Endothelial cell of umbilical vein (primary cell): ENCODE results near the gene LAMTOR5. TPM values are rescaled to one million over a fixed set of nuclear protein-coding genes. Genes with fewer than 3 reads are reported as not detected.

Experiments used
- BruUV-seq: library from RNA; stranded (reverse); fragments of 400-500 nt; replicated peaks from 2 replicates; lab custom pipeline; 2021; lab: Mats Ljungman, UMichigan
- CTCF ChIA-PET: fragments of 300-600, 350-600 bp; sonication (Branson Sonifier 250); formaldehyde crosslinking; loops from one replicate; lab custom pipeline; 2021; ENCODE audit warnings: antibody characterized with exemption, inconsistent platforms; lab: Charles Lee
- POLR2A ChIA-PET: fragments of 300-600, 350-600 bp; sonication (Branson Sonifier 250); formaldehyde crosslinking; loops from one replicate; lab custom pipeline; 2021; ENCODE audit warnings: antibody characterized with exemption, inconsistent platforms; lab: Charles Lee
- DNase-seq: peaks from one replicate; pipeline ENCODE4 v3.0.0-alpha.2; 2011; ENCODE audit warnings: low read depth, low spot score
- FAIRE-seq: peaks from 2 replicates; lab custom pipeline; 2011; peaks lifted over from hg19 to GRCh38; lab: Jason Lieb, UNC
- H2AFZ ChIP-seq: 2 replicates; pipeline ENCODE4 v1.6.0; 2012; ENCODE audit warnings: low read depth, low read length, control low read depth, inconsistent platforms
- H3K27ac ChIP-seq: 2 replicates; pipeline ENCODE4 v1.5.1; 2011; ENCODE audit warnings: low read depth, mild to moderate bottlenecking, control low read depth, low read length, moderate library complexity; ENCODE audit not compliant: insufficient read depth
- H3K27me3 ChIP-seq, 2 experiments: 2 replicates each; pipeline versions ENCODE4 v1.6.0 to v1.6.1; 2011; ENCODE audit warnings: low read length in 2 of 2, mixed read lengths in 1 of 2; ENCODE audit not compliant: control insufficient read depth in 2 of 2, insufficient read depth in 2 of 2
- H3K36me3 ChIP-seq, 2 experiments: 2 replicates in 1 of 2; 3 replicates in 1 of 2; pipeline ENCODE4 v1.5.1; 2011; ENCODE audit warnings: low read length in 2 of 2, mild to moderate bottlenecking in 1 of 2, moderate library complexity in 1 of 2; ENCODE audit not compliant: control insufficient read depth in 2 of 2, insufficient read depth in 2 of 2; ENCODE audit errors: extremely low read depth in 1 of 2
- H3K4me1 ChIP-seq: 3 replicates; pipeline ENCODE4 v1.5.1; 2011; ENCODE audit warnings: mild to moderate bottlenecking, low read length; ENCODE audit not compliant: control insufficient read depth, insufficient read depth; ENCODE audit errors: extremely low read depth
- H3K4me2 ChIP-seq: 2 replicates; pipeline ENCODE4 v1.6.1; 2011; ENCODE audit warnings: low read length, control low read depth, mixed read lengths; ENCODE audit not compliant: insufficient read depth
- H3K4me3 ChIP-seq, 3 experiments: fragments of 200-600 bp in 1 of 3; sonication (generic), shearing (Covaris generic) in 1 of 3; replicated peaks in 1 of 3; 2 replicates each; pipeline ENCODE4 v1.5.1; 2011 to 2016; ENCODE audit warnings: control low read depth in 3 of 3, low read length in 3 of 3, mild to moderate bottlenecking in 2 of 3, inconsistent platforms in 1 of 3, low read depth in 1 of 3, moderate library complexity in 1 of 3; ENCODE audit not compliant: insufficient read depth in 1 of 3
- H3K79me2 ChIP-seq: 2 replicates; pipeline ENCODE4 v1.6.0; 2012; ENCODE audit warnings: low read length, inconsistent platforms; ENCODE audit not compliant: control insufficient read depth, insufficient read depth
- H3K9ac ChIP-seq: replicated peaks from 2 replicates; pipeline ENCODE3; 2011; ENCODE audit warnings: low read length, control low read depth; ENCODE audit not compliant: insufficient read depth; ENCODE audit errors: extremely low read depth
- H3K9me1 ChIP-seq: replicated peaks from 3 replicates; pipeline ENCODE4 v1.6.0; 2011; ENCODE audit warnings: mild to moderate bottlenecking, low read length; ENCODE audit not compliant: control insufficient read depth, insufficient read depth; ENCODE audit errors: extremely low read depth
- H3K9me3 ChIP-seq: replicated peaks from 2 replicates; pipeline ENCODE4 v1.5.1; 2012; ENCODE audit warnings: low read length, inconsistent platforms; ENCODE audit not compliant: control insufficient read depth, insufficient read depth
- H4K20me1 ChIP-seq: replicated peaks from 2 replicates; pipeline ENCODE3; 2011; ENCODE audit warnings: mild to moderate bottlenecking, low read length; ENCODE audit not compliant: control insufficient read depth, insufficient read depth; ENCODE audit errors: extremely low read depth
- CTCF ChIP-seq, 2 donors: IDR thresholded peaks; 1 replicate in 1 of 2; 2 replicates in 1 of 2; pipeline ENCODE4 v1.5.1; 2011; ENCODE audit warnings: low read length in 2 of 2, mild to moderate bottlenecking in 2 of 2, moderate library complexity in 2 of 2, control low read depth in 1 of 2, inconsistent platforms in 1 of 2, low read depth in 1 of 2; ENCODE audit not compliant: insufficient read depth in 1 of 2; ENCODE audit errors: extremely low read depth in 1 of 2
- EZH2 ChIP-seq: IDR thresholded peaks from 2 replicates; pipeline ENCODE4 v1.6.1; 2012; ENCODE audit warnings: borderline replicate concordance, low read depth, mild to moderate bottlenecking, moderate library complexity, low read length, inconsistent platforms; ENCODE audit not compliant: severe bottlenecking
- FOS ChIP-seq: IDR thresholded peaks from 2 replicates; pipeline ENCODE4 v1.6.1; 2011; ENCODE audit warnings: mild to moderate bottlenecking, low read length, moderate library complexity, borderline replicate concordance; ENCODE audit not compliant: insufficient read depth
- GATA2 ChIP-seq: IDR thresholded peaks from 2 replicates; pipeline ENCODE4 v1.7.0; 2011; ENCODE audit warnings: low read depth, mild to moderate bottlenecking, moderate library complexity, mixed read lengths, low read length; ENCODE audit not compliant: insufficient read length, insufficient read depth
- JUN ChIP-seq: IDR thresholded peaks from 2 replicates; pipeline ENCODE4 v1.6.1; 2011; ENCODE audit warnings: borderline replicate concordance, low read depth; ENCODE audit not compliant: insufficient read length, insufficient read depth
- MAX ChIP-seq: IDR thresholded peaks from 2 replicates; pipeline ENCODE4 v1.6.1; 2011; ENCODE audit not compliant: insufficient read depth, insufficient read length
- MYC ChIP-seq: IDR thresholded peaks from one replicate; pipeline ENCODE4 v1.6.1; 2011; ENCODE audit warnings: mild to moderate bottlenecking, low read depth, low read length
- POLR2A ChIP-seq: IDR thresholded peaks from 2 replicates; pipeline ENCODE4 v1.6.1; 2012; ENCODE audit warnings: low read depth, mild to moderate bottlenecking, control low read depth, low read length
- POLR2AphosphoS5 ChIP-seq: IDR thresholded peaks from 2 replicates; pipeline ENCODE4 v1.6.1; 2012; ENCODE audit warnings: low read depth, mild to moderate bottlenecking, control low read depth, low read length, moderate library complexity; ENCODE audit not compliant: insufficient read depth
- dilution Hi-C: fragments of 300-500 bp; cut with MboI; formaldehyde crosslinking; loops from one replicate; pipeline ENCODE4 v1.15.0; 2019; ENCODE audit warnings: low sequenced_read_pairs; ENCODE audit not compliant: extremely low pct_ligation_motif_present
- intact Hi-C: fragments of 100-400 bp; cut with micrococcal nuclease; formaldehyde crosslinking; loops from one replicate; pipeline ENCODE4 v1.10.0; 2022
- polyA plus RNA-seq, 4 experiments: library from polyadenylated mRNA; depleted of rRNA in 3 of 4; stranded (reverse) in 3 of 4; unstranded in 1 of 4; fragments of >200 nt; gene quantifications; 2 replicates each; pipeline versions ENCODE4 v1.2.1 to v1.2.3, GENCODE V29; 2011 to 2012; ENCODE audit warnings: missing spikeins in 1 of 4
- total RNA-seq: library from RNA; stranded (reverse); gene quantifications from 2 replicates; pipeline ENCODE4 v1.2.3, GENCODE V29; 2021

The LAMTOR5 gene
- total and polyA plus RNA-seq, 2 donors (not counting 3 experiments of a cell fraction or from before 2014, with no cell fraction given): 150 to 503 TPM

GRCh38 chr1:110430366-110430765 is 22.9 kb upstream of the LAMTOR5 start:
- no peaks in the 10 kb centered on the region for H4K20me1 ChIP-seq
- no TSS peak for BruUV-seq
- H3K4me2 ChIP-seq: no peak overlapping the region
- H3K27ac ChIP-seq: no peak overlapping the region
- no peaks in the 10 kb centered on the region for H3K79me2 ChIP-seq
- FAIRE-seq (no peak), DNase-seq (no peak)
- CTCF ChIA-PET: interaction anchor here (1.0 to 4.4 kb wide), 8 partner anchors 9 to 336 kb away, joined by 3 to 23 read pairs (median 4); partner anchors contain the start of gene RBM15
- H3K9me3 ChIP-seq: no peaks in the 10 kb centered on the region
- no peak for TF ChIP-seq EZH2
- TF ChIP-seq FOS: no peak
- no peak for TF ChIP-seq GATA2
- TF ChIP-seq POLR2A: no peak
- no peak for TF ChIP-seq CTCF (IDR thresholded peaks at IDR 0.05; ENCODE audit: extremely low read depth in 1 of 2, insufficient read depth in 1 of 2, low read depth in 1 of 2, low read length in 2 of 2)
- no peak for TF ChIP-seq JUN
- TF ChIP-seq MAX: no peak
- TF ChIP-seq POLR2AphosphoS5: no peak
- TF ChIP-seq MYC: no peak
- H3K9ac ChIP-seq: no peak overlapping the region
- dilution Hi-C loops (no loop called here), intact Hi-C loops (no loop called here)
- POLR2A ChIA-PET: no interaction called here
- peaks cover 10 to 11% of the 10 kb centered on the region in 2 experiments for H3K27me3 ChIP-seq
- no peaks in the 10 kb centered on the region for H3K9me1 ChIP-seq
- H3K36me3 ChIP-seq: no peaks in the 10 kb centered on the region
- no peaks in the 10 kb centered on the region for H3K4me1 ChIP-seq
- H2AFZ ChIP-seq: no peak overlapping the region
- H3K4me3 ChIP-seq: no peak overlapping the region
